SHP77 treated with DMSO at 0.1 percent for 48 hours (cell line): ENCODE results near the gene P2RY8.
"Not testable (repeated sequence)": the region's sequence is repeated elsewhere in the genome, so short reads cannot be mapped to it uniquely, and the experiment has no call there.

Experiments used
- DNase-seq: peaks from one replicate; lab custom pipeline; 2025; lab: John Stamatoyannopoulos, UW

Gene P2RY8

GRCh38 chrX:1444561-1445500 lies 92.2 kb downstream of the P2RY8 start:
- DNase-seq, result no peak

- no peak for DNase-seq
These were observed 93.4 kb downstream of the P2RY8 start for GRCh38 chrX:1443496-1444075.

DNA sequence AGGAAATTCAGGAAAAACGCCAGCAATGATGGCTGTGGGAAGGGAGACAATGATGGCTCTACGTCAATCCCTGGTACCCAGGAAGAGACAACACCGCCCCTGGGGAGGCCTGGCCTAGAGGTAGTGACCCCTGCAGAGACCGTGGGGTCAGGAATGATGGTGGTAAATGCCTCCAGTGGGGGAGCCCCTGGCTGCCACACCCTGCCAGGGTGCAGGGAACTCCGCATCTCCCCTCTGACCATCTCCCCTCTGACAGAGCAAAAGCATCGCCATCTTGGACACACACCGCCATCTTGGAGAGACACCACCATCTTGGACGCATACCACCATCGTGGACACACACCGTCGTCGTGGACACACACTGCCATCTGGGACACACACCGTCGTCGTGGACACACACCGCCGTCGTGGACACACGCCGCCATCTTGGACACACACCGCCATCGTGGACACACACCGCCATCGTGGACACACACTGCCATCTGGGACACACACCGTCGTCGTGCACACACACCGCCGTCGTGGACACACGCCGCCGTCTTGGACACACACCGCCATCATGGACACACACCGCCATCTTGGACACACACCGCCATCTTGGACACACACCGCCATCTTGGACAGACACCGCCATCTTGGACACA lies 94.1 kb downstream of the P2RY8 start:
- DNase-seq, result no peak

DNA sequence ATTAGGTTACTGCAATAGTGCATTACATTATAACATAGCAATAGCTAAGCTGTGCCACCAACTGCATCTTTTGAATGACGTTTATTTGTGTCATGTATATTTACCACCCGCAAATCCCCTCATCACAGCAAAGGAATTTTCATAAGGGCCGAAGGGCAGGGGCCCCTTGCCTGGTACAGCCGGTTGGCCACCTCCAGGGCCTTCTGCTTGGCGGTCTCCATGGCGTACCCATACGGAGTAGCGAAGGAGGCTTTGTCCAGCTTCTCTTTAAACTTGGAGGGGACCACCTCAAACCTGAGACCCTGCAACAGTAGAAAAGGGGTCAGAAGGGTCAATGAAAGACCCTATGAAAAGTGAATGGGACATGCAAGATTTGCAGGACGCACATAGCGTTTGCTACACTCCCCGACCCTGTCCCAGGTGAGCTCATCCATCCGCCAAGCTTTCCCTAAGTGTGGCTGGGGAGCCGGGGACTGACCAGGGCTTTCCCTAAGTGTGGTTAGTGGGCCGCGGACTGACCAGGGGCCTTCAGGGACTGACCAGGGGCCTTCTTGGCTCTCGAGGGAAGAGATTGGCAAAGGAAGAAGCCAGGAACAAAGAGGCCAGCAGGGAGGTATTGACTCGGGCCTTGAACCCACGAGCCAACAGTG lies 94.8 kb downstream of the P2RY8 start:
- no peak for DNase-seq

GRCh38 chrX:1440506-1440905 lies 96.5 kb downstream of the P2RY8 start:
- DNase-seq, result no peak

DNA sequence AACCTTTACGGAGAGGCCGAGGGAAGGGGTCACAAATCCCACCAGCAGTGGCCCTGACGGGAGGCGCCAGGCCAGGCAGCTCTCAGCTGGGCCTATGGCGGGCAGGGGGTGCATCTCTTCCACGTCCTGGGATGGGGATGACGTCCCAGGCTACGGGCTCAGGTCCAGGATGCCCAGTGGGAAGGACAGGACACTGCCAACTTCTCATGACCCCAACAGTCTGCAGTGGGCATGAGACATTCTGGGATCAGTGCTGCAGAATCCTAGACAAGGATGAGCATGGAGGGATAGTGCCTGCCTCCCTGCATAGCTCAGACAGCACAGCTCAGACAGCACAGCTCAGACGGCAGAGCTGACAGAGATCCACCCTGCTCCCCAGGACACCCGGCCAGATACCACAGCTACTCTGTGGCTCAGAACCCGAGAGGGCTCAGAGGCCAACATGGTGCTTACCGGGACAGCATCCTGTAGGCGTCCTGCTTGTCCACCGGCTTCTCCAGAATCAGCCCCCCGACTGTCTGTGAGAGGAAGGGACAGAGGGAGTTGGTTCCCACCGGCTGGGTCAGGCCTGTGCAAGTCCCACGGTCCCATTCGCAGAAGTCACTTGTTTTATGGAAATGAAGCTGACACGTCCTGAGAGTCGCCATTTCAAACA lies 101.6 kb downstream of the P2RY8 start:
- DNase-seq, result no peak

- DNase-seq, result no peak
These were observed 102.1 kb downstream of the P2RY8 start for GRCh38 chrX:1434871-1435240.

DNA sequence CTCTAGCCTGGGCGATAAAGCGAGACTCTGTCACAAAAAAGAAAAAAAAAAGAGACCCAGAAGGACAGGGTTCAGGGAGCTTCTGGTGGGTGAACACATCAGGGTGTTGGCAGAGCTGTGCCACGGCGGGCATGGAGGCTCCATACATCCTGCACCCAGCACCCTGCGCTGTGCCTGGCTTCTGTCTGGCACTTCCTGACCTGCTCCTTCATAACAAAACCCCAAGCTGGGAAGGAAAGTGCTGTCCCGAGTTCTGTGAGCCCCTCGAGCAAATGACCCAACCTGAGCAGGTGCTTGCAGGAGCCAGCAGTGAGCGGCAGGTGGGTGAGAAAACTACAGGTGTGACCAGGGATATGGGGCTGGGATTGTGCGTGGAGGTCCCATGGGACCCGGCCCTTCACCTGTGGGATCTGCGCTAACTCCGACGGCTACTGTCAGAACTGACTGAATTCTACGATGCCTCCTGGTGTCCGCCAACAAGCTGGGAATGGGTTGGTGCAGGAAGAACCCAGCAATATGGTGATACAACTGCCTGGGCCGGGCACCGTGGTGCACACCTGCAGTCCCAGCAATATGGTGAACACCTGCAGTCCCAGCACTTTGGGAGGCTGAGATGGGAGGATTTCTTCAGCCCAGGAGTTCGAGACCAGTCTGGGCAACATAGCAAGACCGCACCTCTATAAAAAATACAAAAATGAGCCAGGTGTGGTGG lies 103.2 kb downstream of the P2RY8 start:
- DNase-seq, result no peak

DNA sequence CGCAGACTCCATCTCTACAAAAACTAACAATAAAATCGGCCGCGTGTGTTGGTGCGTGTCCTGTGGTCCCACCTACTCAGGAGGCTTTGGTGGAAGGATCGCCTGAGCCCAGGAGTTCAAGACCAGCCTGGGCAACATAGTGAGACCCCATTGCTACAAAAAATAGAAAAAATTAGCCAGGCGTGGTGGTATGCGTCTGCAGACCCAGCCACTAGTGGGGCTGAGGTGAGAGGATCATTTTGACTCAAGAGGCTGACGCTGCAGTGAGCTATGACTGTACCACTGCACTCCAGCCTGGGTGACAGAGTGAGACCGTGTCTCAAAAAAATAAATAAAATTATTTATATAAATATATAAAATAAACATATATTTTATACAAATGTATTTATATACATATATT lies 106.5 kb downstream of the P2RY8 start:
- DNase-seq, result no peak

GRCh38 chrX:1427756-1428155 lies 109.2 kb downstream of the P2RY8 start:
- no peak for DNase-seq

DNA sequence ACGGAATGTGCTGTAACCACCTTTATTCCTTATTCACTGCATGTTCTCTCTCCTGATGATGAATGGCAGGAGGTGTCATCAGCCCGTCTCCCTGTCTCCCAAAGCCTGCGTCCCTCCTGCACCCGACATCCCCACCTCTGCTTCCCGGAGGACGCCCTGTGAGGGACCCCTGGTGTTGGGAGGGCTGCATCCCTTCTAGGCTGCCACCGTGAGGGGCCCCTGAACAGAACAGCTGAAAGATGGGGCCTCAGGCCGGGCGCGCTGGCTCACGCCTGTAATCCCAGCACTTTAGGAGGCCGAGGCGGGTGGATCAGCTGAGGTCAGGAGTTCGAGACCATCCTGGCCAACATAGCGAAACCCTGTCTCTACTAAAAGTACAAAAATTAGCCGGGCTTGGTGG lies 110.7 kb downstream of the P2RY8 start:
- DNase-seq, result not testable (repeated sequence)

GRCh38 chrX:1425381-1425780 lies 111.6 kb downstream of the P2RY8 start:
- no peak for DNase-seq

- no peak for DNase-seq
These were observed 112.7 kb downstream of the P2RY8 start for GRCh38 chrX:1424147-1424851.

DNA sequence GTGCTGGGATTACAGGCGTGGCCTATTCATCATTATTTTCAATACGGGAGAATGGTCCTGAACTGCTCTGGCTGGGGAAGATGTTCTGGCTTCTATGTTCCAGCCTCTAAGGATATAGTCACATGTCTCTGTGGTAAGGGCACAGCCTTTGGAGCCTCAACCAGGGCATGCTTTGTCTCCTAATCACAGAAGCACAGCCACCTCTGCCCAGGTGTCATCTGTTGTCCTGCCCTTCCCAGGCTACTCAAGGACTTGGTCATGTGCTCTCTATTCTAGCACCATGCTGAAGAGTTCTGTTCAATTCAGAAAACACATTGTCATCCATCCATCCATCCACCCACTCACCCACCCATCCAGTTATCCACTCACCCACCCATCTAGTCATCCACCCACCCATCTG lies 113.8 kb downstream of the P2RY8 start:
- no peak for DNase-seq

GRCh38 chrX:1422135-1422465 lies 114.9 kb downstream of the P2RY8 start:
- DNase-seq, result no peak

- DNase-seq, result no peak
These were observed 115.4 kb downstream of the P2RY8 start for GRCh38 chrX:1421433-1422134.

DNA sequence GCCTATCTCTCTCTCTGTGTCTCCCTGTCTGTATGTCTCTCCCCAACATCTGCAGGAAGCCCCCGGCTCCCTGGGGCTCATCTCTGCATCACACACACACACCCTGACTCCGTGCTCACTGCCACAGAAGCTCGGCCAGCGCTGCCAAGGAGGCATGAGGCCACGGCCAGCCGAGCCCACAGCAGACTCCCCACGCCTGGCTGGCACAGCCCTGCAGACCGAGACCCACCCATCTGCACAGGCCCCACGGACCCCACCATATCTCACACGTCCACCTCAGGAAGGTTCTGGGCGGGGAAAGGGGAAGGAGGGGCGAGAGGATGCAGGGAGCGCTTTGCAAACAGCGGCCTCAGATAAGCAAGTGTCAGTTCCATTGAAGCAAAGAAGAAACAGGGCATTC lies 116.6 kb downstream of the P2RY8 start:
- no peak for DNase-seq

DNA sequence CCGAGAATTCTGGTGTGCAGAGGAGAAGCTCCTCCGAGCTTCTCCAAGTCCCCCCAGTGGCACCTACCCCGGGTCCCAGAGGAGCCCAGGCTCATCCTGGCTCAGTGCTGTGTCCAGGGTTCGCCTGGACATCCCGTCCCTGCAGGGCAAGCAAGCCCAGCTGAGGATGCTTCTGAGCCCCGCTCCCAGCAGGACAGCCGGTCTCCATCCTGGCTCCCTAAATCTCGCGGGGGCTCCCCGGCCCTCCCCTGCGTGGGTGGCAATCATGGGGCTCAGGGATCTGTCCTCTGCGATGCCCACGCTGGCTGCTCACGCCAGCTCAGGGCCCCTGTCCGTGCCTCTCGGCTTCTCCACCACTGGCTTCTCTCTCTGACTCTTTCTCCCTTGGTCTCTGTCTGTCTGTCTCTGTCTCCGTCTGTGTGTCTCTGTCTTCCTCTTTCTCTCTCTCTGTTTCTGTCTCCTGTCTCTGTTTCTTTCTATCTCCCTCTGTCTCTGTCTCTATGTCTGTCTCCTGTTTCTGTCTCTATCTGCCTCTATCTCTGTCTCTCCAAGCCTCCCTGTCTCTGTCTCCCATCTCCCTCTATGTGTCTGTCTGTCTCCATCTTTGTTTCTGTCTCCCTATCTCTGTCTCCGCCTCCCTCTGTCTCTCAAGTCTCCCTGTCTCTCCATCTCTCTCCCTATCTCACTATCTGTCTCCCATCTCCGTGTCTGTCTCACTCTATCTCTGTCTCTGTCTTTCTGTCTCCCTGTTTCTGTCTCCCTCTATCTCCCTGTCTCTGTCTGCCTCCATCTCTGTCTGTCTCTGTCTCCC lies 117.2 kb downstream of the P2RY8 start:
- no peak for DNase-seq

GRCh38 chrX:1418901-1419544 lies 118.0 kb downstream of the P2RY8 start:
- no peak for DNase-seq
